K562 treated with DMSO at 1 percent for 4 hours (cell line): ENCODE data around the gene TSPAN5. TPM values are rescaled to one million over a fixed set of nuclear protein-coding genes. Genes with fewer than 3 reads are reported as not detected.

Experiments used
- total RNA-seq: library from RNA; unstranded; fragments of 300-600 nt; gene quantifications from 2 replicates; pipeline ENCODE4 v1.2.3, GENCODE V29; 2022; ENCODE audit not compliant: insufficient read depth

The TSPAN5 gene
- 2.1 and 2.7 TPM in 2 replicates for total RNA-seq

GRCh38 chr4:98658287-98659105 is at the start of gene TSPAN5:
Gene TSPAN5 (minus strand): TSS chr4:98658611.

